Measurements from ENCODE around the gene CORO2A. TPM values are rescaled to one million over a fixed set of nuclear protein-coding genes. Genes with fewer than 3 reads are reported as not detected.

Gene CORO2A
- total RNA-seq, 1 donor from 2014 or later = 1.7 TPM

- no peak for DNase-seq
Observed at GRCh38 chr9:98219364-98219716, 26.9 kb upstream of the CORO2A start.

GRCh38 chr9:98218562-98219363 is 26.3 kb upstream of the CORO2A start:
- DNase-seq = no peak

- DNase-seq = no peak
Observed at GRCh38 chr9:98217255-98217654, 24.8 kb upstream of the CORO2A start.

- DNase-seq = no peak
Observed at GRCh38 chr9:98216391-98216790, 24.0 kb upstream of the CORO2A start.

GRCh38 chr9:98215821-98216220 is 23.4 kb upstream of the CORO2A start:
- peak; percentile 63 for DNase-seq

- no peak for DNase-seq
Observed at GRCh38 chr9:98215271-98215670, 22.8 kb upstream of the CORO2A start.

- DNase-seq = no peak
Observed at GRCh38 chr9:98214811-98215210, 22.4 kb upstream of the CORO2A start.

GRCh38 chr9:98211260-98211659 is 18.8 kb upstream of the CORO2A start:
- no peak for DNase-seq

GRCh38 chr9:98210435-98210834 is 18.0 kb upstream of the CORO2A start:
- DNase-seq = no peak

GRCh38 chr9:98209530-98209929 is 17.1 kb upstream of the CORO2A start:
- no peak for DNase-seq

GRCh38 chr9:98208635-98209034 is 16.2 kb upstream of the CORO2A start:
- DNase-seq = no peak

GRCh38 chr9:98207606-98208005 is 15.2 kb upstream of the CORO2A start:
- DNase-seq = no peak

GRCh38 chr9:98206754-98207153 is 14.3 kb upstream of the CORO2A start:
- DNase-seq = no peak

- DNase-seq = no peak
Observed at GRCh38 chr9:98204692-98205091, 12.3 kb upstream of the CORO2A start.

GRCh38 chr9:98203153-98203552 is 10.7 kb upstream of the CORO2A start:
- DNase-seq = no peak

- no peak for DNase-seq
Observed at GRCh38 chr9:98202252-98202651, 9.8 kb upstream of the CORO2A start.

- DNase-seq = no peak
Observed at GRCh38 chr9:98201749-98202148, 9.3 kb upstream of the CORO2A start.

GRCh38 chr9:98201102-98201501 is 8.7 kb upstream of the CORO2A start:
- no peak for DNase-seq

GRCh38 chr9:98199388-98200033 is 7.1 kb upstream of the CORO2A start:
- DNase-seq = peak; percentile 12

- DNase-seq = no peak
Observed at GRCh38 chr9:98195671-98196070, 3.2 kb upstream of the CORO2A start.

- DNase-seq = no peak
Observed at GRCh38 chr9:98193336-98193944, 1.0 kb upstream of the CORO2A start.

- peak; percentile 18 for DNase-seq
Observed at GRCh38 chr9:98191671-98192502, 550 bp downstream of the CORO2A start.

GRCh38 chr9:98191181-98191608 is 1.2 kb downstream of the CORO2A start:
- DNase-seq = no peak
